Measurements from ENCODE around the gene CAV1. TPM values are rescaled to one million over a fixed set of nuclear protein-coding genes. Genes with fewer than 3 reads are reported as not detected.
A peak's percentile ranks its signal among the peaks of the same experiment; 100 is the strongest.

Gene CAV1
- total and polyA plus RNA-seq, 7 donors, result 57.6 to 120 (median 68.1) TPM

- H3K36me3 ChIP-seq (ENCODE audit: insufficient read depth in 1 of 2, low read depth in 1 of 2), result no peaks in the 10 kb centered on the region
- H3K9me3 ChIP-seq, result no peaks in the 10 kb centered on the region
- ATAC-seq, result peak; percentile 70 to 87 (median 80)
- peak within 1 kb of the TSS; percentile 78 for H3K4me3 ChIP-seq
- intact Hi-C loops (cut with DNase I), result no loop called here
- DNase-seq, result peak; percentile 71 to 77
- 4 to 9% (median 6%) methylated on average over 32 to 85 of the region's 86 CpGs for WGBS, 3 donors
- no peaks in the 10 kb centered on the region for H3K4me1 ChIP-seq
- no peak for TF ChIP-seq CTCF (IDR thresholded peaks at IDR 0.05)
- H3K27me3 ChIP-seq (ENCODE audit: insufficient read depth in 3 of 3, low read length in 2 of 3), result peaks cover 0 to 19% (median 0%) of the 10 kb centered on the region in 3 donors
- H3K27ac ChIP-seq, result peak within 1 kb of the TSS; percentile 81
These were observed 25.4 kb upstream of the CAV1 start, which contains the start of gene CAV2 for GRCh38 chr7:116499168-116500077. CAV2 (plus strand) TSS chr7:116499738; CDS start chr7:116499782, 44 bp downstream.

DNA sequence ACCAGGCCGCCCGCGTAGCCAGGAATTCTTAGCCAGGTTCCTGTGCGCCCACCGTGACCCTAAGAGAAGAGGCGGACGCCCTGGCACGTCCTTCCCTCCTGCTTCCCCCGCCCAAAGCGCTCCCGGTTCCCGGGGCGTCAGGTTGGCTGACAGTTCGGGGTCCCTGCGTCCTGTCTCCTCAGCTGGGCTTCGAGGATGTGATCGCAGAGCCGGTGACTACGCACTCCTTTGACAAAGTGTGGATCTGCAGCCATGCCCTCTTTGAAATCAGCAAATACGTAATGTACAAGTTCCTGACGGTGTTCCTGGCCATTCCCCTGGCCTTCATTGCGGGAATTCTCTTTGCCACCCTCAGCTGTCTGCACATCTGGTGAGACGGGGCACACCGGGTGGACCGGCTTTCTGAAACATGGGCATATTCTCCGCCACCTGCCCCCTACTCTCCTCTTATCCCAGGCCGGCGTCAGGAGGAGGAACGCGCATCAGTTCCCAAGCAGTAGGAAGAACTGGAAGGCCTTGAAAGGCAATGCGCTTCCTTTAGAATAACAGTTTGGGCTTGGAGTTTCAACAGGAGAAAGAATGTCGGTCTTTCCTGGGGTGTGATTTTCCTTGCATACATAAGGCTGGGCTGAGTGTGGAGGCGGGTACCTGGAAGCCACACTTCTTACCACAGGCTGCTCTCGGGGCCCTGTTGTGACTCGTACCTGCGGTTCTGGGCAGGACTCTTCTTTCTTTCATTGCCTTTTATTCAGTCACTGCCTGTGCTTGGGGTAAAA, 24.6 kb upstream of the CAV1 start:
- 8 to 20% (median 14%) methylated on average over 28 to 36 of the region's 36 CpGs for WGBS, 3 donors
- no peaks in the 10 kb centered on the region for H3K9me3 ChIP-seq

DNA sequence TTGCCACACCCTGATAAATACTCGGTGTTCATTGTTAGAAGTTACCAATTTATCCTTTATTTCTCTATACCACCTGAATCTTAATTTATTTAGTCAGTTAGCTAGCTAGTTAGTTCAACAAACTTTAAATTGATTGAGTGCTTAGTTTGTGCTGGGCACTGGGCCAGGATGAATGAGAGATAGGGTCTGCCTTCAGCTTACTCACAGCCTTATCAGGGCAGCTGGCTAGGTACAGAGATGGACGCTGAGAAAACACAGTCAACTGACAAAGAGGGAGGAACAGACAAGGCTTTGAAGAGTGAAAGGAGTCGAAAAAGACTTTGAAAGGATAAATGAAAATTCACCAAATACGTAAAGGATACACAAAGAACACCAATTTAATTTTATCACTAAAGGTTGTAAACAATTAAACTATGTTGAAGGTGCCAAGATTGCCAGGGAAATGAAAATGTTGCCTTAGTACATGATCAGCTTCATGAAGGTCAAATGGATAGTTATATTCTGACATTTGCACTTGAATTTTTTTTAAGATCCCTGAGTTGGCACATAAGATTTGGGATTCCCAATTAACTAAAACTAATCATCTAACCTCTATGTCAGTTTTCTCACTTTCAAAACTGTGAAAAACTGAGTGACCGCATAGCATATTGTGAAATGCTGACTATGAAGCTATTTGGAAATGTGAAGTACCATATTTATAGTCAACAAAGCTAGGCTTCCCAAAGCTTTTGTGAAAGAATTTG, 23.2 kb upstream of the CAV1 start:
- WGBS, 3 donors, result 66 to 77% (median 75%) methylated on average over 5 of the region's 5 CpGs
- no peak for DNase-seq
- H3K4me3 ChIP-seq, result peak overlapping the region; percentile 78

More for the DNA sequence above, 24.6 kb upstream of the CAV1 start:
- no peaks in the 10 kb centered on the region for H3K36me3 ChIP-seq (ENCODE audit: insufficient read depth in 1 of 2, low read depth in 1 of 2)
- TF ChIP-seq CTCF (IDR thresholded peaks at IDR 0.05), result no peak
- ATAC-seq (peak in 3 of 4 donors; percentile 39 to 58 (median 40)), DNase-seq (peak; percentile 15 to 59)
- H3K4me3 ChIP-seq, result peak overlapping the region; percentile 78
- peaks cover 0 to 19% (median 0%) of the 10 kb centered on the region in 3 donors for H3K27me3 ChIP-seq (ENCODE audit: insufficient read depth in 3 of 3, low read length in 2 of 3)
- no peaks in the 10 kb centered on the region for H3K4me1 ChIP-seq
- peak overlapping the region; percentile 81 for H3K27ac ChIP-seq
- intact Hi-C loops (cut with DNase I), result no loop called here

More for the DNA sequence above, 23.2 kb upstream of the CAV1 start:
- Histone ChIP-seq H3K27ac (peak overlapping the region; percentile 81), H3K27me3 (ENCODE audit: insufficient read depth in 3 of 3, low read length in 2 of 3) (peaks cover 0 to 19% (median 0%) of the 10 kb centered on the region in 3 donors), H3K4me1 (no peaks in the 10 kb centered on the region), H3K9me3 (no peaks in the 10 kb centered on the region), H3K36me3 (ENCODE audit: insufficient read depth in 1 of 2, low read depth in 1 of 2) (no peaks in the 10 kb centered on the region)
- intact Hi-C loops (cut with DNase I), result loop anchor here in 1 of 2 donors (1.0 kb wide), 1 partner anchor 25 kb away; no protein-coding TSS in a partner anchor
- TF ChIP-seq CTCF (IDR thresholded peaks at IDR 0.05), result no peak
- ATAC-seq, result no peak

Measured in psoas muscle (tissue), 8 donors.